Activated T-cell treated with anti-CD3 and anti-CD28 coated beads, Interleukin-2, amount 50 U/mL, for 48 hours (primary cell): ENCODE results near the gene PIP5KL1.

Source experiments
- DNase-seq, 2 experiments: peaks; one replicate each; pipeline ENCODE4 v3.0.0-alpha.2; 2020

Gene PIP5KL1

GRCh38 chr9:127949827-127950512 lies 19.4 kb upstream of the PIP5KL1 start:
- DNase-seq = no peak

GRCh38 chr9:127947841-127948710 lies 17.5 kb upstream of the PIP5KL1 start:
- no peak for DNase-seq

GRCh38 chr9:127946728-127947127 lies 16.2 kb upstream of the PIP5KL1 start:
- DNase-seq = no peak

GRCh38 chr9:127945942-127946341 lies 15.4 kb upstream of the PIP5KL1 start:
- no peak for DNase-seq

- no peak for DNase-seq
Observed at GRCh38 chr9:127945338-127945737, 14.8 kb upstream of the PIP5KL1 start.

GRCh38 chr9:127944586-127945218 lies 14.1 kb upstream of the PIP5KL1 start:
- DNase-seq = no peak

- DNase-seq = peak; percentile 86 to 91
Observed at GRCh38 chr9:127943731-127944144, 13.2 kb upstream of the PIP5KL1 start.

GRCh38 chr9:127943011-127943662 lies 12.6 kb upstream of the PIP5KL1 start:
- no peak for DNase-seq

- peak; percentile 67 to 73 for DNase-seq
Observed at GRCh38 chr9:127942216-127943010, 11.8 kb upstream of the PIP5KL1 start.

GRCh38 chr9:127941961-127942215 lies 11.3 kb upstream of the PIP5KL1 start:
- DNase-seq = no peak

- DNase-seq = no peak
Observed at GRCh38 chr9:127941062-127941960, 10.7 kb upstream of the PIP5KL1 start.

GRCh38 chr9:127940593-127940992 lies 10.0 kb upstream of the PIP5KL1 start:
- no peak for DNase-seq

- DNase-seq = no peak
Observed at GRCh38 chr9:127938298-127938690, 7.7 kb upstream of the PIP5KL1 start.

GRCh38 chr9:127937388-127938297 lies 7.1 kb upstream of the PIP5KL1 start, which contains the start of gene DPM2:
Gene DPM2 (minus strand): TSS chr9:127937854. CDS start chr9:127937820, 34 bp downstream.
- DNase-seq = peak; percentile 86 to 90

- DNase-seq = no peak
Observed at GRCh38 chr9:127937056-127937387, 6.4 kb upstream of the PIP5KL1 start.

- DNase-seq = no peak
Observed at GRCh38 chr9:127936347-127936852, 5.8 kb upstream of the PIP5KL1 start.

- DNase-seq = peak; percentile 45 to 59
Observed at GRCh38 chr9:127935765-127936221, 5.2 kb upstream of the PIP5KL1 start.

GRCh38 chr9:127934986-127935385 lies 4.4 kb upstream of the PIP5KL1 start:
- DNase-seq = no peak

- no peak for DNase-seq
Observed at GRCh38 chr9:127934248-127934647, 3.7 kb upstream of the PIP5KL1 start.
